Measurements from ENCODE around the gene INHA. TPM values are rescaled to one million over a fixed set of nuclear protein-coding genes. Genes with fewer than 3 reads are reported as not detected.
A peak's percentile ranks its signal among the peaks of the same experiment; 100 is the strongest.

INHA gene, protein sequence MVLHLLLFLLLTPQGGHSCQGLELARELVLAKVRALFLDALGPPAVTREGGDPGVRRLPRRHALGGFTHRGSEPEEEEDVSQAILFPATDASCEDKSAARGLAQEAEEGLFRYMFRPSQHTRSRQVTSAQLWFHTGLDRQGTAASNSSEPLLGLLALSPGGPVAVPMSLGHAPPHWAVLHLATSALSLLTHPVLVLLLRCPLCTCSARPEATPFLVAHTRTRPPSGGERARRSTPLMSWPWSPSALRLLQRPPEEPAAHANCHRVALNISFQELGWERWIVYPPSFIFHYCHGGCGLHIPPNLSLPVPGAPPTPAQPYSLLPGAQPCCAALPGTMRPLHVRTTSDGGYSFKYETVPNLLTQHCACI
- under 1 TPM; 0.51 to 0.55 TPM for total RNA-seq
- 1 to 10 TPM in 1 of 2 donors, not detected in 1; 3.6 TPM for polyA plus RNA-seq
- long read RNA-seq, donor 1 = 0 reads
- long read RNA-seq, donor 2 = 0 reads

DNA sequence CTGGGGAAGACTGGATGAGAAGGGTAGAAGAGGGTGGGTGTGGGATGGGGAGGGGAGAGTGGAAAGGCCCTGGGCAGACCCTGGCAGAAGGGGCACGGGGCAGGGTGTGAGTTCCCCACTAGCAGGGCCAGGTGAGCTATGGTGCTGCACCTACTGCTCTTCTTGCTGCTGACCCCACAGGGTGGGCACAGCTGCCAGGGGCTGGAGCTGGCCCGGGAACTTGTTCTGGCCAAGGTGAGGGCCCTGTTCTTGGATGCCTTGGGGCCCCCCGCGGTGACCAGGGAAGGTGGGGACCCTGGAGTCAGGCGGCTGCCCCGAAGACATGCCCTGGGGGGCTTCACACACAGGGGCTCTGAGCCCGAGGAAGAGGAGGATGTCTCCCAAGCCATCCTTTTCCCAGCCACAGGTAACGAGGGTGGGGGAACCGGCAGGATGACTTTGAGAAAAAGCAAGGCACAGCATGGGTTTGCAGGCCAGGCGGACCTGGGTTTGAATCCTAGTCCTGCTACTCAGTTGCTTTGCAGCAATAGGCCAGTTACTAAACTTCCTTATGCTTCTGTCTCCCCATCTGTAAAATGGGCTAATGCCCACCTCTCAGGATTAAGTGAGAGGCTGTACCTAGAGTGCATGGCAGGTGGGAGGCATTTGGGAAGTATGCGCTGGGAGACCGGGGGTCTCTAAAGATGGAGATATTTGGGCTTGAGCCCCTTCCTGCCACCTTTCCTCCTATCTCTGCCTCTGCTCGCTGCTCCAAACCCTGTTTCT is at the start of gene INHA:
TSS of gene INHA (plus strand) at position 74 of the 765 bp plus-strand sequence. CDS start at position 139, 65 bp downstream.
- intact Hi-C loops (cut with DNase I) = no loop called here
- ATAC-seq (ENCODE audit: low FRiP score) (no peak), DNase-seq (peak in 1 of 2 donors; percentile 62)
- H3K9me3 ChIP-seq (ENCODE audit: control insufficient read depth, low read length) = no peaks in the 10 kb centered on the region
- no peaks in the 10 kb centered on the region for H3K27me3 ChIP-seq (ENCODE audit: control insufficient read depth in 1 of 2, insufficient read depth in 2 of 2, low read length in 1 of 2)
- H3K4me1 ChIP-seq (ENCODE audit: control insufficient read depth in 1 of 2, insufficient read depth in 2 of 2, low read length in 2 of 2) = no peaks in the 10 kb centered on the region
- H3K36me3 ChIP-seq (ENCODE audit: control insufficient read depth in 1 of 2, insufficient read depth in 2 of 2, low read length in 1 of 2) = no peaks in the 10 kb centered on the region
- H3K4me3 ChIP-seq (ENCODE audit: low read length in 2 of 2) = peak within 1 kb of the TSS; percentile 79 to 91
- 87 to 89% methylated on average over 13 of the region's 13 CpGs for WGBS, 2 donors
- H3K27ac ChIP-seq (ENCODE audit: low read depth in 1 of 2, low read length in 2 of 2) = peak within 1 kb of the TSS; percentile 43 to 49

DNA sequence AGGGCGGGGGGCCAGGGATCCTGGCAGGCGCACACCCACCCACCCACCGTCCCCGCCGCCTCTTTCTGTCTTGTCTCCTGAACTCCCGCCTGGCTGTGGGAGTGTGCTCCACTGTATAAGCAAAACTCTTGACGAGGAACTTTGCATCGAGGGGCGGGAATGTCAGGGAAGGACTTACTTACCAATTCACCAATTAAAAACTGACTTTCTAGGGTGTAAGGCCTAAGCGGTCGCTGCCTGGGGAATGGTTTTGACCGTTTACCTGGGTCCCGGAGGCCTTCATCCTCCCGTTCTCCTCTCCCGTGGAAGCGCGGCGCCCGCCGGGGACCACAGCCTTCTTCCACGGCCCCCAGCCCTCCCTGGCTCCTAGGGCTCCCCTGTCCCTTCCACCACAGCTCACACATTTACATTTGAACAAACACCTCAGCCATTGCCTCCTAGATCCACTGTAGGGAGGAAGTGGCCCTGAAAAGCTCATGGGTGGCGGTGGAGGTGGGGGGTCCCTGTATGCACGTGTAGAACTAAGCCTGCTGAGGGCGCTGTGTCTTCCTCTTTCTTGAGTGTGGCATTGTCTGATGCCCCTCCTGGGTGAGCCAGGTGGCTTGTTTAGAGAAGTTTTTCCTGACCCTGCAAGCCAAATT is 49.0 kb upstream of the INHA start:
- Histone ChIP-seq H3K36me3 (ENCODE audit: control insufficient read depth in 1 of 2, insufficient read depth in 2 of 2, low read length in 1 of 2) (no peaks in the 10 kb centered on the region), H3K4me3 (ENCODE audit: low read length in 2 of 2) (no peak overlapping the region), H3K4me1 (ENCODE audit: control insufficient read depth in 1 of 2, insufficient read depth in 2 of 2, low read length in 2 of 2) (no peaks in the 10 kb centered on the region), H3K9me3 (ENCODE audit: control insufficient read depth, low read length) (no peaks in the 10 kb centered on the region), H3K27me3 (ENCODE audit: control insufficient read depth in 1 of 2, insufficient read depth in 2 of 2, low read length in 1 of 2) (no peaks in the 10 kb centered on the region), H3K27ac (ENCODE audit: low read depth in 1 of 2, low read length in 2 of 2) (no peak overlapping the region)
- DNase-seq = no peak
- no peak for ATAC-seq (ENCODE audit: low FRiP score)
- WGBS, 2 donors = 51 to 55% methylated on average over 24 of the region's 24 CpGs
- intact Hi-C loops (cut with DNase I) = no loop called here

DNA sequence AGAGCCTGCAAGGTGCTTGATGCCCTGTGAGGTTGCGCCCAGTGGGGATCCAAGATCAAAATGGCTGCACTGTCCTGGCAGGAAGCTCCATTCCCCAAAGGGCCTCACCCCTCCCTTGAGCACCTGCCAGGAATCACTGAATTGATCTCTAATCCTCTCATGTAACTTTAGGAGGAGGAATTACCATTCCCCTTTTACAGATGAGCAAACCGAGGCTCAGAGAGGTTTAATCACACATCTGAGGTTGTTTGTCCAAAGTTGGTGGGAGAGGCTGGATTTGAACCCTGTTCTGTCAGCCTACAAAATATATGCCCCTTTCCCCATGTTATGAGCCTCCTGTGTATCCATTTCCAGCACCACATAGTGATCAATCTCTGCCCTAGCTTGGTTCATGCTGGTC is 47.3 kb upstream of the INHA start:
- intact Hi-C loops (cut with DNase I) = no loop called here
- WGBS, 2 donors = 97 to 100% methylated on average over 2 of the region's 2 CpGs
- Histone ChIP-seq H3K9me3 (ENCODE audit: control insufficient read depth, low read length) (no peaks in the 10 kb centered on the region), H3K27ac (ENCODE audit: low read depth in 1 of 2, low read length in 2 of 2) (no peak overlapping the region), H3K27me3 (ENCODE audit: control insufficient read depth in 1 of 2, insufficient read depth in 2 of 2, low read length in 1 of 2) (no peaks in the 10 kb centered on the region), H3K36me3 (ENCODE audit: control insufficient read depth in 1 of 2, insufficient read depth in 2 of 2, low read length in 1 of 2) (no peaks in the 10 kb centered on the region), H3K4me1 (ENCODE audit: control insufficient read depth in 1 of 2, insufficient read depth in 2 of 2, low read length in 2 of 2) (no peaks in the 10 kb centered on the region), H3K4me3 (ENCODE audit: low read length in 2 of 2) (no peak overlapping the region)
- DNase-seq (no peak), ATAC-seq (ENCODE audit: low FRiP score) (no peak)

DNA sequence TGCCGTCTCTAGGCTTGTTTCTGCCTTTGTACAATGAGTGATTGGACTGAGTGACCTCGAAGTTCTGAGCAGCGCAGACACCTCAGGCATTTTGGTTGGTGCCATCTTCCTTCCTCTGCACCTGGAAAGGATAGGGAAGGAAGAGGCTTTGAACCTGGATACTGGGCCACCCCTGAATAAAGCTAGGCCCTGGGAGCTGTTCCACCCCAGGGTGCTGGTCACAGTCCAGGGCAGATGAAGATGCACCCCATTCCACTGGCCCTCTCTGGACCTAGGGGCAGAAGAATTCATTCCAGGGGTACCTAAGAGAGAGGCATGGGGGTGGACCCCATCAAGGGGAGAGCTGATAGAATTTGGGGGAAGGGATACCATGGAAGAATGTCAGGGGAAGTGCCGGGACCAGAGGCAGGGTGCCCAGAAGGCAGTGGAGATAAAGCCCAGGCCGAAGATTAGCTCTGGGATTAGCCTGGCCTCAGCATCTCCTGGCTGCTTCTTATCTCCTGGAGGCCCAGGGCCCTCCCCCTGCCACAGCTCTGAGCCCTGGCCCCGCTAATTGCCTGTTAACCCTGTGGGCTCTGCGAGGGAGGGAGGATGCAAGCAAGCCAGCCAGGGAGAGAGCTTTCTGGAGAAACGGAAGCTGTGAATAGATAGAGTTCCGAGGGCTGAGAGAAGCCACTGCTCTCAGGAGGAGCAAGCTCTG is 46.4 kb upstream of the INHA start:
- H3K36me3 ChIP-seq (ENCODE audit: control insufficient read depth in 1 of 2, insufficient read depth in 2 of 2, low read length in 1 of 2) = no peaks in the 10 kb centered on the region
- 62 to 65% methylated on average over 9 of the region's 9 CpGs for WGBS, 2 donors
- H3K4me1 ChIP-seq (ENCODE audit: control insufficient read depth in 1 of 2, insufficient read depth in 2 of 2, low read length in 2 of 2) = no peaks in the 10 kb centered on the region
- DNase-seq (no peak), ATAC-seq (ENCODE audit: low FRiP score) (no peak)
- H3K4me3 ChIP-seq (ENCODE audit: low read length in 2 of 2) = no peak overlapping the region
- H3K27me3 ChIP-seq (ENCODE audit: control insufficient read depth in 1 of 2, insufficient read depth in 2 of 2, low read length in 1 of 2) = no peaks in the 10 kb centered on the region
- no peaks in the 10 kb centered on the region for H3K9me3 ChIP-seq (ENCODE audit: control insufficient read depth, low read length)
- intact Hi-C loops (cut with DNase I) = no loop called here
- no peak overlapping the region for H3K27ac ChIP-seq (ENCODE audit: low read depth in 1 of 2, low read length in 2 of 2)

DNA sequence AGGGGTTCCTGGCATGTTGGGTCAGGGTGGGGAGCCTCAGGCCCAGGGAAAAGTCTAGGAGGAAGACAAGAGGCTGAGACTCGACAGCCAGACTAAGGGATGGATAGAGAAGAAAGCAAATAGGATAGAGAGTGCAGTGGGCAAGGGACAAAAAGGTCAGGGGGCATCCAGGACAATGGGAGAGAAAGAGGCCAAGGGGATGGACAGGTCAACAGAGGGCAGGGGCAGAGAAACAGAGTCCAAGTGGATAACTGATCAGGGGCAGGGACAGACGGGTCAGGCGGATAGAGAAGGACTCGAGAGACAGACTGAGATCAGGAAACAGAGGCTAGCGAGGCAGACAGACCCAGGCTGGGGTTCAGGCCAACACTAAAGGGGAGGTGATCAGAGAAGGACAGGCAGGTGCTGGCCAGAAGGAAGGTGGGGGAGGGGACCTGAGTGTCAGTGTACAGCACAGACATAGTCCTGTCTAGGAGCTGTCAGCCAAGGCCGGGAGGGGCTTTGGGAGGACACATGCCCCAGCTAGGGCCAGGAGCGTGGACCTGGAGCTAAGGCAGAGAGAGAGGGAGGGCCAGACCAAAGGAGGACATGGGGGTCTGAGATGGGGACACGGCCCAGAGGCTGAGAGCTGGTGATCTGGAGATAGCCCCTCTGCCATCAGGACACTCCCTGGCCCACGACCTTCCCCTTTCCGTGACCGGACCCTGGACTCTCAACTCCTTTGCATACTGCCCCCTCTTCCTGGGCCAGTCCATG is 45.6 kb upstream of the INHA start:
- Histone ChIP-seq H3K36me3 (ENCODE audit: control insufficient read depth in 1 of 2, insufficient read depth in 2 of 2, low read length in 1 of 2) (no peaks in the 10 kb centered on the region), H3K27ac (ENCODE audit: low read depth in 1 of 2, low read length in 2 of 2) (no peak overlapping the region), H3K27me3 (ENCODE audit: control insufficient read depth in 1 of 2, insufficient read depth in 2 of 2, low read length in 1 of 2) (no peaks in the 10 kb centered on the region), H3K9me3 (ENCODE audit: control insufficient read depth, low read length) (no peaks in the 10 kb centered on the region), H3K4me1 (ENCODE audit: control insufficient read depth in 1 of 2, insufficient read depth in 2 of 2, low read length in 2 of 2) (no peaks in the 10 kb centered on the region), H3K4me3 (ENCODE audit: low read length in 2 of 2) (no peak overlapping the region)
- whole genome bisulfite sequencing, 2 donors = 72 to 79% methylated on average over 10 to 11 of the region's 11 CpGs
- ATAC-seq (ENCODE audit: low FRiP score) (no peak), DNase-seq (no peak)
- intact Hi-C loops (cut with DNase I) = no loop called here

DNA sequence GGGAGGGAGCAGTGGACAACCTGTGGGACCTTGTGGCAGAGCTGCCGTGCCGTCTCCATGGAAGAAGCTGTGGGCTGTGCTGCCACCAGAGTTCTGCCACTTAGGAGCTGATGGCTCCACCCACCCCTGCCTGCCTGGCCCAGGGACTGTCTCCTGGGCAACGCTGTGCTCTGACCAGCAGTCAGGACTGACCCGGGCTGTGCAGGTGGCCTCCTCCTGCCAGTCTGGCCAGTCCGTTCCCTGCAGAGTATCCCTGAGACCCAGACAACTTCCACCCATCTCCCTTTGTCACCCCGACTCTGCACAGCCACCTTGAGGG is 45.1 kb upstream of the INHA start:
- intact Hi-C loops (cut with DNase I) = no loop called here
- Histone ChIP-seq H3K27me3 (ENCODE audit: control insufficient read depth in 1 of 2, insufficient read depth in 2 of 2, low read length in 1 of 2) (no peaks in the 10 kb centered on the region), H3K4me3 (ENCODE audit: low read length in 2 of 2) (no peak overlapping the region), H3K4me1 (ENCODE audit: control insufficient read depth in 1 of 2, insufficient read depth in 2 of 2, low read length in 2 of 2) (no peaks in the 10 kb centered on the region), H3K9me3 (ENCODE audit: control insufficient read depth, low read length) (no peaks in the 10 kb centered on the region), H3K36me3 (ENCODE audit: control insufficient read depth in 1 of 2, insufficient read depth in 2 of 2, low read length in 1 of 2) (no peaks in the 10 kb centered on the region), H3K27ac (ENCODE audit: low read depth in 1 of 2, low read length in 2 of 2) (no peak overlapping the region)
- DNase-seq (no peak), ATAC-seq (ENCODE audit: low FRiP score) (no peak)
- WGBS, 2 donors = 24 to 31% methylated on average over 5 to 6 of the region's 6 CpGs

DNA sequence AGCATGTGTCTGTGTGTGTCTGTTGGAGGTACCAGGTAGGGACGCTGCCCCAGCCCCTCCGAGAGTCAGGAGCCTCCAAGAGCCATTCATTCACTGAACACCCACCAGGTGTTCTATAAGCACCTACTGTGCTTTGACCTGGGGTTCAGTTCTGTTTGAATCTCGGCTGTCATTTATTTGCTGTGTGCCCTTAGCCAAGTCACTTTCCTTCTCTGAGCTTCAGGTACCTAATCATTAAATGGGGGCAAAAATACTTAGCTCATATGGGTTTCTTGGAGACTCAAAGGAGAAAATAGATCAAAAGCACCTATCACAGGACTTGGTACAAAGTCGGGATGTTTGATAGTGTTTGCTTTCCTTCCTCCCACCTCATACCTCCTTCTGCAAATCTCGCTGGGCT is 44.6 kb upstream of the INHA start:
- intact Hi-C loops (cut with DNase I) = no loop called here
- 67 to 68% methylated on average over 5 of the region's 5 CpGs for WGBS, 2 donors
- no peaks in the 10 kb centered on the region for H3K27me3 ChIP-seq (ENCODE audit: control insufficient read depth in 1 of 2, insufficient read depth in 2 of 2, low read length in 1 of 2)
- DNase-seq (no peak), ATAC-seq (ENCODE audit: low FRiP score) (no peak)
- no peaks in the 10 kb centered on the region for H3K4me1 ChIP-seq (ENCODE audit: control insufficient read depth in 1 of 2, insufficient read depth in 2 of 2, low read length in 2 of 2)
- no peaks in the 10 kb centered on the region for H3K9me3 ChIP-seq (ENCODE audit: control insufficient read depth, low read length)
- H3K27ac ChIP-seq (ENCODE audit: low read depth in 1 of 2, low read length in 2 of 2) = no peak overlapping the region
- no peaks in the 10 kb centered on the region for H3K36me3 ChIP-seq (ENCODE audit: control insufficient read depth in 1 of 2, insufficient read depth in 2 of 2, low read length in 1 of 2)
- no peak overlapping the region for H3K4me3 ChIP-seq (ENCODE audit: low read length in 2 of 2)

Measured in aorta (tissue), 5 donors.